Activated CD4-positive, alpha-beta T cell treated with anti-CD3 and anti-CD28 coated beads, Interleukin-2, amount 50 U/mL, for 24 hours (primary cell): ENCODE measurements around the gene PIM3.

ENCODE experiments used
- DNase-seq, 2 donors: peaks; one replicate each; pipeline ENCODE4 v3.0.0-alpha.2; 2020; ENCODE audit warnings: low read depth in 1 of 2, low spot score in 1 of 2

Gene PIM3

GRCh38 chr22:49960159-49961004 is at the start of gene PIM3:
Gene PIM3, plus strand, starts transcription at chr22:49960772. Its CDS starts 176 bp downstream, at chr22:49960948.
- peak; percentile 83 to 90 for DNase-seq

GRCh38 chr22:49911881-49912625 is 48.5 kb upstream of the PIM3 start:
- no peak for DNase-seq

- DNase-seq, result no peak
Observed at GRCh38 chr22:49913026-49913425, 47.5 kb upstream of the PIM3 start.

- DNase-seq, result no peak
Observed at GRCh38 chr22:49913446-49913845, 47.1 kb upstream of the PIM3 start.

- DNase-seq, result no peak
Observed at GRCh38 chr22:49914256-49914655, 46.3 kb upstream of the PIM3 start.

GRCh38 chr22:49915610-49916009 is 45.0 kb upstream of the PIM3 start:
- DNase-seq, result no peak

GRCh38 chr22:49916831-49917230 is 43.7 kb upstream of the PIM3 start:
- DNase-seq, result no peak

GRCh38 chr22:49917974-49918910 is 42.3 kb upstream of the PIM3 start, which contains the start of the genes ALG12 and CRELD2:
Gene ALG12, minus strand, starts transcription at chr22:49918438. Its CDS starts 4,673 bp downstream, at chr22:49913765.
Gene CRELD2, plus strand, starts transcription at chr22:49918634. Its CDS starts 136 bp downstream, at chr22:49918770.
- DNase-seq, result peak; percentile 92 to 97

- no peak for DNase-seq
Observed at GRCh38 chr22:49918911-49919881, 41.4 kb upstream of the PIM3 start.

- DNase-seq, result no peak
Observed at GRCh38 chr22:49920859-49921258, 39.7 kb upstream of the PIM3 start.

GRCh38 chr22:49921508-49922278 is 38.9 kb upstream of the PIM3 start:
- DNase-seq, result no peak

- no peak for DNase-seq
Observed at GRCh38 chr22:49922484-49922883, 38.1 kb upstream of the PIM3 start.

- DNase-seq, result no peak
Observed at GRCh38 chr22:49922926-49923325, 37.6 kb upstream of the PIM3 start.

GRCh38 chr22:49923445-49923844 is 37.1 kb upstream of the PIM3 start:
- no peak for DNase-seq

GRCh38 chr22:49924113-49924833 is 36.3 kb upstream of the PIM3 start:
- no peak for DNase-seq

GRCh38 chr22:49925525-49926128 is 34.9 kb upstream of the PIM3 start:
- peak in 1 of 2 donors; percentile 64 for DNase-seq

- no peak for DNase-seq
Observed at GRCh38 chr22:49926916-49927315, 33.7 kb upstream of the PIM3 start.
